Kasumi-1 (cell line): Measurements from ENCODE around the gene PDLIM1.
"Not testable (repeated sequence)": the region's sequence is repeated elsewhere in the genome, so short reads cannot be mapped to it uniquely, and the experiment has no call there.

Source experiments
- DNase-seq, 2 experiments: peaks; one replicate each; lab custom pipeline; 2025; lab: John Stamatoyannopoulos, UW

Gene PDLIM1

DNA sequence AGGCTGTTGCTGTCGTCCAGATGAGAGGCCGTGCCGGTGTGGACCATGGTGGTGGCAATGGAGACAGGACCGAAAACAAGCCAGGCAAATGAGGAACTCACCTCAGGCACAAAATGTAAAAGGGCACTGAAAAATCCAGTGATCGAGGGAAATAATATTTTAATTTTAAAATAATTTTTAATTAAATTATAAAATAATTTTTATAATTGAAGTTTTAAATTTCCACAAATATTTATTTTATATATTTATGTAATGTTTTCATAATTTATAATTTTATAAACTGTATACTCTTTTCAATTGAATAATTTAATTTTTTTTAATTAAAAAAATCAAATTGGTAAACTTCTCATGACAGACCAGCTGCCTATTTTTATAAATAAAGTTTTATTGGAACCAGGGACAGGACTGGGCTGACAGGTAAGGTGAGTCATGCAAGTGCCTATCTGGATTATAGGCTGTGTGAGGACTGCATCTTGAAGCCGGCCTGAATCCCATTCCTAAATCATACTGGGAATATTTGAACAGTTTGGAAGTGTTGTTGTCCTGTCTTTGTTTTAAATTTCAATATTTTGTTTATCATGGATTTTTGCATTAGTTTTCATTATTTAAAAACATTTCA is 81.2 kb downstream of the PDLIM1 start:
- DNase-seq, result no peak

DNA sequence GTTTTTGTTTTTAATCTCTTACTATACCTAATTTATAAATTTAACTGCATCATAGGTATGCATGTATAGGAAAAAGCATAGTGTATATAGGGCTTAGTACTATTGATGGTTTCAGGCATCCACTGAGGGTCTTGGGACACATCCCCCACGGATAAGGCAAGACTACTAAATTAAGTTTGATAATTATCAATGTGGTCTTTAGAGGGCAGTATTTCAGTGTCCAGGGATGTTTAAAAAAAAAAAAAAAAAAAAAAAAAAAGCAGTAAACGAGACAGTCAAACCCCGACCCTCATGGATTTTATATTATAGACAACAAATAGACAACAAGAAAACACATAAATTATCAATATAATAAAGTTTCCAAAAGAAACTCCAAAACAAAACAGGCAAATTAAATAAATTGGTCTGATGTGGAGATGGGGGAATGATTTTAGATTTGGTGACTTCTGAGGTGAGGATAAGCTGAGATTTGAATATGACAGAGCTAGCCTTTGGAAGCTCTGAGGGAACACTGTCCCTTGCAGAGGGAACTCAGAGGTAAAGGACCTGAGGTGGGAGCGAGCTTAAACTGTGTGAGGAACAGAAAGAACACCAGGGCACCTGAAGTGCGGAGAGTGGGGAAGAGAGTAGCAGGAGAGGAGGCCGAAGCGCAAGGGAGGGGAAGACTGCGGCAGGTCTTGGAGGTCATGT is 82.0 kb downstream of the PDLIM1 start:
- DNase-seq, result peak in 1 of 2 experiments; percentile 23

GRCh38 chr10:95202865-95203264 is 87.9 kb downstream of the PDLIM1 start:
- not testable (repeated sequence) for DNase-seq

- DNase-seq, result no peak
Observed at GRCh38 chr10:95201736-95202135, 89.1 kb downstream of the PDLIM1 start.

GRCh38 chr10:95196046-95196445 is 94.8 kb downstream of the PDLIM1 start:
- DNase-seq, result no peak

DNA sequence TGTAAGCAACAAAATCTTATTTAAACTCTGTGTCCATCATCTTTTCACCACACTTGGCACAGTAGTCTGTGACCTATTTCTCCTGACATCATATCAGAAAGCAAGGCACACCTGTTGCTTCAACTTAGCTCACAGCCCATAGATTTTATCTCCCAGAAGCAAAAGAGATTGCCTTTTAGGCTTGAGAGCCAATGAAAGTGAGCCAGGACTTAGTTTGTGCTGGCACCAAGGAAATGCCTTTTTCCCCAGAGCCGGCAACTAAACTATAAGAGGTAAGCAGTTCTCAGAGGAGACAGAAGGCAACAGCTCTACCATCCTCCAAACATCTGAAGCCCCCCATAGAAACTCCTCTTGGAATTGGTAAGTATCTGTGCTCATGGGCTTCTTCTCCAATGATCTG is 96.9 kb downstream of the PDLIM1 start, which contains the start of gene ACSM6:
ACSM6 (plus strand) TSS at position 295 of the 400 bp plus-strand sequence. CDS start 248 bp downstream, outside the sequence.
- DNase-seq, result no peak

- no peak for DNase-seq
Observed at GRCh38 chr10:95188593-95188992, 102.2 kb downstream of the PDLIM1 start.

GRCh38 chr10:95187617-95188016 is 103.2 kb downstream of the PDLIM1 start:
- no peak for DNase-seq
